ENCODE measurements around the gene FCAMR.

Gene FCAMR

GRCh38 chr1:206985162-206985749 lies 15.0 kb upstream of the FCAMR start:
- POLR2A ChIA-PET, result no interaction called here
- CTCF ChIA-PET, result interaction anchor here (1.0 to 12.0 kb wide), 6 partner anchors 9 to 350 kb away, joined by 3 to 357 read pairs (median 6); partner anchors contain the start of genes DYRK3 and PIGR
- no peak for DNase-seq (ENCODE audit: extremely low spot score)
- no peak for TF ChIP-seq CTCF (IDR thresholded peaks at IDR 0.05; ENCODE audit: control extremely low read depth, extremely low read depth, low read depth, missing control alignments)

GRCh38 chr1:206982216-206982615 lies 12.0 kb upstream of the FCAMR start:
- peak; percentile 77 for DNase-seq (ENCODE audit: extremely low spot score)
- CTCF ChIA-PET, result interaction anchor here (0.6 to 12.0 kb wide), 86 partner anchors 9 to 1065 kb away, joined by 3 to 357 read pairs (median 5); partner anchors contain the start of genes DYRK3, EIF2D, FCAMR and FCMR
- POLR2A ChIA-PET, result interaction anchor here (1.0 kb wide), 1 partner anchor 347 kb away, joined by 4 read pairs; the partner anchor contains the start of gene DYRK3
- peak; percentile 85 for TF ChIP-seq CTCF (IDR thresholded peaks at IDR 0.05; ENCODE audit: control extremely low read depth, extremely low read depth, low read depth, missing control alignments)

- DNase-seq (ENCODE audit: extremely low spot score), result no peak
- peak; percentile 74 for TF ChIP-seq CTCF (IDR thresholded peaks at IDR 0.05; ENCODE audit: control extremely low read depth, extremely low read depth, low read depth, missing control alignments)
- ChIA-PET CTCF (interaction anchor here (0.7 to 12.0 kb wide), 18 partner anchors 10 to 517 kb away, joined by 3 to 357 read pairs (median 9); partner anchors contain the start of genes DYRK3, FCAMR, IL20 and PIGR), POLR2A (no interaction called here)
Measured at GRCh38 chr1:206979379-206980043, 9.3 kb upstream of the FCAMR start.

GRCh38 chr1:206978259-206978658 lies 8.0 kb upstream of the FCAMR start:
- DNase-seq (ENCODE audit: extremely low spot score), result no peak
- CTCF ChIA-PET, result interaction anchor here (0.8 to 12.0 kb wide), 9 partner anchors 17 to 320 kb away, joined by 3 to 357 read pairs (median 3); partner anchors contain the start of genes IL20 and PIGR
- POLR2A ChIA-PET, result no interaction called here
- no peak for TF ChIP-seq CTCF (IDR thresholded peaks at IDR 0.05; ENCODE audit: control extremely low read depth, extremely low read depth, low read depth, missing control alignments)

GRCh38 chr1:206975306-206975705 lies 5.0 kb upstream of the FCAMR start:
- no peak for DNase-seq (ENCODE audit: extremely low spot score)
- ChIA-PET POLR2A (no interaction called here), CTCF (interaction anchor here (2.3 to 12.0 kb wide), 2 partner anchors 39 to 63 kb away, joined by 10 to 357 read pairs; partner anchors contain the start of gene PIGR)
- TF ChIP-seq CTCF (IDR thresholded peaks at IDR 0.05; ENCODE audit: control extremely low read depth, extremely low read depth, low read depth, missing control alignments), result no peak

GRCh38 chr1:206974140-206974539 lies 3.9 kb upstream of the FCAMR start:
- POLR2A ChIA-PET, result no interaction called here

More at GRCh38 chr1:206974140-206974539, 3.9 kb upstream of the FCAMR start:
- CTCF ChIA-PET, result interaction anchor here (0.7 to 9.9 kb wide), 14 partner anchors 8 to 250 kb away, joined by 3 to 160 read pairs (median 4); partner anchors contain the start of gene PIGR
- DNase-seq (ENCODE audit: extremely low spot score), result no peak
- TF ChIP-seq CTCF (IDR thresholded peaks at IDR 0.05; ENCODE audit: control extremely low read depth, extremely low read depth, low read depth, missing control alignments), result no peak
